Measurements from ENCODE around the gene STH.

- TF ChIP-seq EZH2phosphoT487 (conservative IDR thresholded peaks at IDR 0.05; ENCODE audit: low read length) (no peak), CTCF (IDR thresholded peaks at IDR 0.05; ENCODE audit: insufficient read depth, low read length, poor library complexity, severe bottlenecking) (no peak)
Observed at GRCh38 chr17:45965812-45966211, 33.2 kb upstream of the STH start.

All from SU-DHL-6 (cell line).